ENCODE results near the gene PTGER1. TPM values are rescaled to one million over a fixed set of nuclear protein-coding genes. Genes with fewer than 3 reads are reported as not detected.

Gene PTGER1
- total RNA-seq, 1 experiment from 2014 or later = 2.2 TPM

- H3K36me3 ChIP-seq (ENCODE audit: low read depth, low read length) = peaks cover 29% of the 10 kb centered on the region
These were observed 33.9 kb downstream of the PTGER1 start for GRCh38 chr19:14441041-14441938.

GRCh38 chr19:14440049-14440448, 35.1 kb downstream of the PTGER1 start:
- Histone ChIP-seq H3K27ac (ENCODE audit: low read length) (no peak overlapping the region), H4K20me1 (ENCODE audit: low read length) (no peaks in the 10 kb centered on the region), H3K9me2 (replicated peaks; ENCODE audit: low read length) (no peaks in the 10 kb centered on the region), H3K79me2 (ENCODE audit: low read length) (peaks cover 52% of the 10 kb centered on the region), H2AFZ (ENCODE audit: low read length) (no peak overlapping the region), H3K4me1 (ENCODE audit: insufficient read depth, low read length) (peaks cover 6% of the 10 kb centered on the region), H3F3A (ENCODE audit: low read length, unreplicated experiment) (no peaks in the 10 kb centered on the region), H3K36me3 (ENCODE audit: low read depth, low read length) (peaks cover 25% of the 10 kb centered on the region), H3K4me2 (ENCODE audit: low read length) (no peak overlapping the region), H3K27me3 (ENCODE audit: low read length) (no peaks in the 10 kb centered on the region), H3K9ac (ENCODE audit: low read length) (no peak overlapping the region), H3K4me3 (ENCODE audit: low read length) (no peak overlapping the region), H3K9me3 (ENCODE audit: low read length) (no peaks in the 10 kb centered on the region)
- CTCF ChIA-PET = no interaction called here
- ATAC-seq (no peak), DNase-seq (no peak)
- TF ChIP-seq CTCF (conservative IDR thresholded peaks at IDR 0.05; ENCODE audit: low read depth, low read length) (no peak), EZH2 (IDR thresholded peaks at IDR 0.05; ENCODE audit: low read length, unreplicated experiment) (no peak), EZH2phosphoT487 (IDR thresholded peaks at IDR 0.05; ENCODE audit: borderline replicate concordance, low read length) (no peak)
- intact Hi-C loops (cut with micrococcal nuclease) = no loop called here
- no TSS peak for BruUV-seq (replicated peaks)
- POLR2A ChIA-PET (ENCODE audit: unreplicated experiment) = no interaction called here

More at GRCh38 chr19:14441041-14441938, 33.9 kb downstream of the PTGER1 start:
- TF ChIP-seq CTCF (conservative IDR thresholded peaks at IDR 0.05; ENCODE audit: low read depth, low read length) (no peak), EZH2 (IDR thresholded peaks at IDR 0.05; ENCODE audit: low read length, unreplicated experiment) (no peak), EZH2phosphoT487 (IDR thresholded peaks at IDR 0.05; ENCODE audit: borderline replicate concordance, low read length) (no peak)
- H3K27me3 ChIP-seq (ENCODE audit: low read length) = no peaks in the 10 kb centered on the region
- no peaks in the 10 kb centered on the region for H4K20me1 ChIP-seq (ENCODE audit: low read length)
- no peak overlapping the region for H3K4me3 ChIP-seq (ENCODE audit: low read length)
- no peaks in the 10 kb centered on the region for H3K9me2 ChIP-seq (replicated peaks; ENCODE audit: low read length)
- ChIA-PET POLR2A (ENCODE audit: unreplicated experiment) (no interaction called here), CTCF (no interaction called here)
- H3K4me1 ChIP-seq (ENCODE audit: insufficient read depth, low read length) = no peaks in the 10 kb centered on the region
- no peak overlapping the region for H3K4me2 ChIP-seq (ENCODE audit: low read length)
- no peak overlapping the region for H2AFZ ChIP-seq (ENCODE audit: low read length)
- H3K9ac ChIP-seq (ENCODE audit: low read length) = no peak overlapping the region
- no TSS peak for BruUV-seq (replicated peaks)
- DNase-seq (no peak), ATAC-seq (no peak)
- no peak overlapping the region for H3K27ac ChIP-seq (ENCODE audit: low read length)
- H3F3A ChIP-seq (ENCODE audit: low read length, unreplicated experiment) = no peaks in the 10 kb centered on the region
- intact Hi-C loops (cut with micrococcal nuclease) = no loop called here
- peaks cover 39% of the 10 kb centered on the region for H3K79me2 ChIP-seq (ENCODE audit: low read length)
- no peaks in the 10 kb centered on the region for H3K9me3 ChIP-seq (ENCODE audit: low read length)

GRCh38 chr19:14439014-14439413, 36.1 kb downstream of the PTGER1 start:
- H3K9me3 ChIP-seq (ENCODE audit: low read length) = no peaks in the 10 kb centered on the region
- no peak overlapping the region for H3K4me3 ChIP-seq (ENCODE audit: low read length)
- DNase-seq (no peak), ATAC-seq (no peak)
- H2AFZ ChIP-seq (ENCODE audit: low read length) = no peak overlapping the region
- no peaks in the 10 kb centered on the region for H3K27me3 ChIP-seq (ENCODE audit: low read length)
- H3K36me3 ChIP-seq (ENCODE audit: low read depth, low read length) = peaks cover 21% of the 10 kb centered on the region
- POLR2A ChIA-PET (ENCODE audit: unreplicated experiment) = no interaction called here
- H4K20me1 ChIP-seq (ENCODE audit: low read length) = no peaks in the 10 kb centered on the region
- peaks cover 16% of the 10 kb centered on the region for H3K4me1 ChIP-seq (ENCODE audit: insufficient read depth, low read length)
- H3K9ac ChIP-seq (ENCODE audit: low read length) = no peak overlapping the region
- CTCF ChIA-PET = no interaction called here
- H3K79me2 ChIP-seq (ENCODE audit: low read length) = peaks cover 61% of the 10 kb centered on the region
- intact Hi-C loops (cut with micrococcal nuclease) = no loop called here
- H3K4me2 ChIP-seq (ENCODE audit: low read length) = no peak overlapping the region
- TF ChIP-seq EZH2phosphoT487 (IDR thresholded peaks at IDR 0.05; ENCODE audit: borderline replicate concordance, low read length) (no peak), EZH2 (IDR thresholded peaks at IDR 0.05; ENCODE audit: low read length, unreplicated experiment) (no peak), CTCF (conservative IDR thresholded peaks at IDR 0.05; ENCODE audit: low read depth, low read length) (no peak)
- no peaks in the 10 kb centered on the region for H3F3A ChIP-seq (ENCODE audit: low read length, unreplicated experiment)
- no peaks in the 10 kb centered on the region for H3K9me2 ChIP-seq (replicated peaks; ENCODE audit: low read length)
- BruUV-seq (replicated peaks) = no TSS peak
- H3K27ac ChIP-seq (ENCODE audit: low read length) = no peak overlapping the region
